CD4-positive, alpha-beta T cell treated with Interleukin-21 for 1 hour (primary cell): ENCODE measurements around the gene ZIM2.
"Not testable (repeated sequence)": the region's sequence is repeated elsewhere in the genome, so short reads cannot be mapped to it uniquely, and the experiment has no call there.

ENCODE experiments used
- DNase-seq: peaks from one replicate; pipeline ENCODE4 v3.0.0-alpha.2; 2020

Gene ZIM2

GRCh38 chr19:56840451-56841192 lies at the start of gene ZIM2, which contains the start of gene PEG3:
Gene ZIM2, minus strand, starts transcription at chr19:56840726. Its CDS starts 16,449 bp downstream, at chr19:56824277.
Gene PEG3, minus strand, starts transcription at chr19:56840726. Its CDS starts 16,071 bp downstream, at chr19:56824655.
- DNase-seq: no peak

GRCh38 chr19:56885173-56885985 lies 44.9 kb upstream of the ZIM2 start:
- DNase-seq: no peak

DNA sequence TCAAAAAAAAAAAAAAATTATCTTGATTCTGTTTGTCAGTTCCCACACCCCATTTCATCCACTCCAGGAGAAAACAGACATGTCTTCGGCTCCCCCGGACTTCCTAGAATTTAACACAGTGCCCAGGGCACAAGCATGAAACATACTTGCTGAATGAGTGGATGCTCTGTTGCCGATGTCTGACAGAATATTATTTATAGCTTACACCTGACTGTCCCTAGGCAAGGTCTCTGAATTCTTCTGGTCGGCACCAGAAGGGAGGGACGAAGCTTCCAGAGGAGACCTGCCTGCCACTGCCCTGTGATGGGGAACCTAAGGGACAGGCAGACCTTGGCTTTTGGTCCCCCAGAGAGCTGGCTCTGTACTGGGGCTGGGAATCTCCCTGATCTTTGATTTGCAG lies 43.9 kb upstream of the ZIM2 start:
- DNase-seq: no peak

DNA sequence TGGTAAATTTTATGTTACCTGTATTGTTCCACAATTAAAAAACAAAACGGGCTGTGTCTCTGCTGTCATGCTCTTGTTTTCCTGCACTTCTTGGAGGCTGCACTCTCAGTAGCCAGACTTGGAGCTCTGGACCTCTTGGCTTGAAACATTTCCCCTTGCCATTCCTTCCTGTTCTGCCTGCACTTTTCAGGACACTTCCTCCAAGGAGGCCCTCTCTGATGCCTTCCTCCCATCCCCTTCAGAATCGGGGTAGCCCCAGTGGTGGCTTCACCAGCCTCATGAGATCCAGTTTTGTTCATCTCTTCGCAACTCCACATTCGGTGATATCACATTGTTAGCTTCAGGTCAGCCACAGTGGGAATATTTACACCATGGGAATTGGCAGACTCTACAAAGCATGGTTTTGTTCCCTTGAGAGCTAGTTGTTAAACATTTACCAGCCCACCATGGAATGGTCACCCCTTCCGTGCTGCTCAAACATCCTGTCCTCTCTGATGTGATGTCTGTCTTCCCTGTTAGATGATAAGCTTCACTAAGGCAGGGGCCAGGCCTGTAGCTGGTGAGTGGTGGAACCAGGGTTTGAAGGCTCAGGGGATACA lies 40.2 kb upstream of the ZIM2 start:
- DNase-seq: no peak

DNA sequence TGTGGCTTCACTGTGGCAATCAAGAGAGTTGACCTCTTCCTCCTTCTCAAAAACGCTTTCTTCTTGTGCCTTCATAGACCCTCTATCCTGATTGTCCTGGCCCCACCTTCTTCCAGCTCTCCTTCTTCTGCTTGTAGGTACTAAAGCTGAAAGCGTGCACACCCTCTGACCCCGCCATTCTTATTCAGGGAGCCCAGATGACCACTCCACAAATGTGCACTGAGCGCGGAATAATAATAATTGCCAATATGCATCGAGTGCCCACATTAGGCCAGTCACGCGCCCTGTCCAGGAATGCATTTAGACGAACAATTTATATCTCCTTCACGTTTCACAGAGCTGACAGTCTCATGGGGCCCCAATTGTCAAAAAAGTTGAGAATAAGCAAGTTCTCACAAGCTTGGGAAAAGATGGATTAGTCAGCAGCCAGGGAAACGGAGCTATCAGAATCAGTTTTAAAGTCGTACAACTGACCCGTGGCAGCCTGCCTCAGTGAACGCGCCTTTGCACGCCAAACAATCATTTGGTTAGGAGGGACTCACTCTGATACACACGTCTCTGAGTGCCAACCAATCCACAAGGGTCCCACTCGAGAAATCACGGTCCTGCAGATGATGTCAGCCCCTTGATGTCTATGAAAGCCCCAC lies 36.7 kb upstream of the ZIM2 start:
- no peak for DNase-seq

GRCh38 chr19:56875717-56876116 lies 35.2 kb upstream of the ZIM2 start:
- no peak for DNase-seq

DNA sequence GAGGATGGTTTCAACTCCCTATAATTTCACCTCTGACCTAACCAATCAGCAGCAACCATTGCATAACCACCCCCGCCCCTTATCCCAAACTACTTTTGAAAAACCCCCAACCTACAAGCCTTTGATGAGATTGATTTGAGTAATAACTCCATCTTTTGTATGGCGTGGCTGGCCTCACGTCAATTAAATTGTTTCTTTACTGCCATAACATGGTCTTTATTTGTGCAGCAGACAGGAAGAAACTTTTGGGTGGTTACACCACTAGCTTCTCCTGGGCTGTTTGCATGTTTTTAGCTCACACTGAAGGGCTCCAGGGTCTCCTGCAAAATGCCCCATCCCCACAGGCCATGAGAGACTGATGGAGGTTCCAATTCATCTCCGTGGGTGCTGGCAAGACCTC lies 34.0 kb upstream of the ZIM2 start:
- no peak for DNase-seq

DNA sequence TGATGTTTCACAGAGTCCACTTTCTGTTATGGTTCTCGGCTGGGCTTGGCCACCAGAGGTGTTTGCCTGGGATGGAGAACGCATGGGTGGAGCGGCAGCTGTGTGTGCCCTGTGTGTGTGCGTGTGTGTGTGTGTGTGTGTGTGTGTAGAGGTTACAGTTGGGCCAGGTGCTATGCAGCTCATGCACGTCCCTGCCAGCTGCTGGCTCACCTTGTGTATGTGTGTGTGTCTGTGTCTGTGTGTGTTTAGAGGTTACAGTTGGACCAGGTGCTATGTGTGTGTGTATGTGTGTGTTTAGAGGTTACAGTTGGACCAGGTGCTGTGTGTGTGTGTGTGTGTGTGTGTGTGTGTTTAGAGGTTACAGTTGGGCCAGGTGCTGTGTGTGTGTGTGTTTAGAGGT lies 33.0 kb upstream of the ZIM2 start:
- no peak for DNase-seq

DNA sequence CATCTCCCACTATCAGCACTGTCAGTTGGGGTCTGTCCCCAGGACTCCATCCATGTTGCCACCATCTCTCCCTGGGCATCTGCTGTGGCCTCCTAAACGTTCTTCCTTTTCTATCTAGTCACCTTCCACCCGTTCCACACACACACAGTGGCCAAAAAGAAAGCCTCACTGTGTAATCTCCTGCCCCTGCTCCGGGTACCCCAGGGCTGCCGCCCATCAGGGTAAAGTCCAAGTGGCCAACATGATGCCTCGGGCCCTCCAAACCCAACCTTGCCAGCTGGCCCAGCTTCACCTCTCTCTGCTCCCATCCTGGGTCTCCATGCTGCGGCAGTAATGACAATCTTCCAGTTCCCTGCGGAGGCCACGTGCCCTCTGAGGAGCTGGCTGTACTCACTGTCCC lies 29.4 kb upstream of the ZIM2 start:
- no peak for DNase-seq

GRCh38 chr19:56868446-56868845 lies 27.9 kb upstream of the ZIM2 start:
- DNase-seq: no peak

DNA sequence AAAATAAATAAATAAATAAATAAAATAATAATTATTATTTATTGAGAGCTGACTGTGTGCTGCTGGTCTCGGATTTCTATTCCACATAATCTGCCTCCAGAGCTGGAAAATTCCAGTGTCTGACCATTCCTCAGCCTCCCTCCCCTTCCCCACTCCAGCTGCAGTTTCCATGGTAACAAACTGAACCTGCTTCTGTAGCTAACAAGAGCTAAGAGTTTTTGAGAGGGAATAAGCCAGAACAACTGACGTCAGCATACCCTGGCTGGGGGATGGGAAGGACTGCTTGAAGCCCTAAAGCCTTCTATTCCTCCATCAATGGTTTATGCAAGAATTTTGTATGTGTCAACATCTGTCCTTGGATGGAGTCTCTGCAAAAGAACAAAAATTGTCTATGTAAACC lies 26.0 kb upstream of the ZIM2 start:
- no peak for DNase-seq

DNA sequence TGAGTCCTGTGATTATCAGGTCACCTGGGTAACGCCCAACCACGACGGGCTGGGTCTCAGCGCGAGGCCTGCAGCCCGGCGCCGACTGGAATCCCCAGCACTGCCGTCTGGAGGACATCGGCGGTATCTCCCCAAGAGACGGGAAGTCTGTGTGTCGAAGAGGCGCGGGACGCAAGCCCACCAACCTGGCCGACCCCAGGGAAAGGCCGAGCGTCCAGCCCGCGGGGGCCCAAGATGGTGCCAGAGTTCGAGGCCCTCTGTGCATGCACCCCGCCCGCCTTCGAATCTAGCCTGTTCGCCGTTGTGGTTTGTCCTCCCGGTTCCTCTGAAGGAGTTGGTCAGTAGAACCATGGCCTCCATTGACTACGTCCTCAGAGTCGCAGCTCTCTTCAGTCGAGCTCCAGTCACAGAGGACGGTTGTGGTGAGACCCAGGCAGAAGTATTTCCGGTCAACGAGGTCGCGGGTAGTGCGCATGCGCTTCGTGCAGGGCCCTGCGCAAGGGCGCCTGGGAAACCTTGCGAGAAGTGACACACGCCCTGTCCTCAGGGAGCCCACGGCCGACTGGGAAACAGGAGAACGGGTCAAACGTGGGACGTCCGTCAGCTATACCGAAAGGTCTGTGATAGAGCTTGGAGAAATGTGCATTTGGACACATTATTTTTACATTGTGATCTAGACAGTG lies 24.1 kb upstream of the ZIM2 start:
- DNase-seq: no peak

GRCh38 chr19:56862741-56863140 lies 22.2 kb upstream of the ZIM2 start:
- no peak for DNase-seq

- DNase-seq: not testable (repeated sequence)
Measured at GRCh38 chr19:56860409-56860808, 19.9 kb upstream of the ZIM2 start.

DNA sequence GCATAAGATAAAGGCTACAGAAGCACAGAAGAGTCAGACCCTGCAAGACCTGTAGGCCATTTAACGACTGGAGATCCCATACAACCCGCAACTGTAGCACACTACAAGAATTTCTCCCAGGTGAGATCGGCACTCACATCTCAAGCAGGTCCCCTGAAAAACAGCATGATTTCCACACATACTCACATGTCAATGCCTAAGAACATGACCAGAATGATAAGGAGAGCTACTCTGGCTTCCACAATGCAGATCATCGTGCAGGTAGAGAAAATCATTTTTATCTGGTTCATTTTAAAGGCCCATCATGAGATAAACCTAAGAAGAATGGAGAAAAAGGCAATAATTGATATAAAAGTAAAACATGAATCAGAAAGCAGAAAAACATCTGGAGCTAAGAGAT lies 17.5 kb upstream of the ZIM2 start:
- DNase-seq: no peak

GRCh38 chr19:56856822-56857221 lies 16.3 kb upstream of the ZIM2 start:
- no peak for DNase-seq

GRCh38 chr19:56852361-56852760 lies 11.8 kb upstream of the ZIM2 start:
- DNase-seq: not testable (repeated sequence)

GRCh38 chr19:56848166-56848565 lies 7.6 kb upstream of the ZIM2 start:
- no peak for DNase-seq

DNA sequence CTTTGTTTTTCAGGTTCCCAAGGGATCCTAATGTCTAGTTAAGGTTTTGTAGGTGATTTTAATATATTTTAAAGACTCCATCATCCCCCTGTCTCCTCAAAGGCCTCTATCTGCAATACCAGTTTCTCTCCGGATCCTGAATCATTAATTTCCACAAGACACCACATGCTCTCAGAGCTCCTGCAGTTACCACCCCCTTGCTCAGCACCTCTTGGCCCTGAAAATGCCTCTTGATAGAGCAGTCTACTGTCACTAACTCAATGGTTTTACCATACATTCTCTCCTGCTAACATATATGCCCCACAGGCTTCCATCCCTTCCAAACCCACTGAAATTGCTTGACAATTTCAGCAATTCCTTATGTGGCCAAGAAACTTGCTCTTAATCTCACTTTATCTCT lies 1.9 kb upstream of the ZIM2 start:
- DNase-seq: no peak

- no peak for DNase-seq
Measured at GRCh38 chr19:56841193-56841543, 642 bp upstream of the ZIM2 start.

GRCh38 chr19:56839652-56840450 lies 675 bp downstream of the ZIM2 start:
- peak; percentile 19 for DNase-seq
